B cell (primary cell): Measurements from ENCODE around the gene ARID4B. TPM values are rescaled to one million over a fixed set of nuclear protein-coding genes. Genes with fewer than 3 reads are reported as not detected.

Source experiments
- ATAC-seq: fragments of 200-7000 bp; cut with Tn5 transposase; one replicate; pipeline ENCODE4 v1.10.0; 2021; ENCODE audit warnings: low read depth, mild to moderate bottlenecking, moderate number of reproducible peaks, moderate library complexity
- CTCF ChIA-PET: fragments of 350-600 bp; sonication (Branson Sonifier 250); formaldehyde crosslinking; loops from one replicate; lab custom pipeline; 2021; ENCODE audit warnings: antibody characterized with exemption, inconsistent platforms; lab: Charles Lee
- POLR2A ChIA-PET: fragments of 350-600 bp; sonication (Branson Sonifier 250); formaldehyde crosslinking; loops from one replicate; lab custom pipeline; 2021; ENCODE audit warnings: antibody characterized with exemption; lab: Charles Lee
- DNase-seq: peaks from one replicate; pipeline ENCODE4 v3.0.0; 2013
- H2AFZ ChIP-seq: 2 replicates; pipeline ENCODE4 v1.6.1; 2012; ENCODE audit warnings: mild to moderate bottlenecking, low read depth, low read length; ENCODE audit not compliant: insufficient read depth, poor library complexity, severe bottlenecking
- H3K27ac ChIP-seq, 2 donors: 1 replicate in 1 of 2; 2 replicates in 1 of 2; pipeline ENCODE4 v1.5.1; 2012 to 2013; ENCODE audit warnings: low read length in 2 of 2, mild to moderate bottlenecking in 2 of 2, moderate library complexity in 1 of 2
- H3K27me3 ChIP-seq, 4 experiments: fragments of 200-600 bp in 1 of 4; sonication (generic) in 1 of 4; replicated peaks in 1 of 4; 1 replicate in 2 of 4; 2 replicates in 2 of 4; pipeline versions ENCODE4 v1.6.1 to v1.7.0; 2013 to 2016; ENCODE audit warnings: low read length in 3 of 4, mild to moderate bottlenecking in 2 of 4, mixed read lengths in 1 of 4, moderate library complexity in 1 of 4; ENCODE audit not compliant: insufficient read depth in 4 of 4, control insufficient read depth in 3 of 4; ENCODE audit errors: control extremely low read depth in 1 of 4
- H3K36me3 ChIP-seq, 2 experiments: replicated peaks in 1 of 2; 1 replicate in 1 of 2; 2 replicates in 1 of 2; pipeline versions ENCODE4 v1.6.1 to v1.7.1; 2013; ENCODE audit warnings: low read length in 1 of 2; ENCODE audit not compliant: insufficient read depth in 2 of 2, control insufficient read depth in 1 of 2; ENCODE audit errors: control extremely low read depth in 1 of 2, extremely low read depth in 1 of 2
- H3K4me1 ChIP-seq, 2 donors: fragments of 200-600 bp in 1 of 2; sonication (generic) in 1 of 2; 1 replicate in 1 of 2; 2 replicates in 1 of 2; pipeline versions ENCODE4 v1.5.1 to v1.6.1; 2013 to 2017; ENCODE audit warnings: low read length in 2 of 2; ENCODE audit not compliant: control insufficient read depth in 2 of 2, insufficient read depth in 2 of 2
- H3K4me2 ChIP-seq: replicated peaks from 2 replicates; pipeline ENCODE3; 2012; ENCODE audit warnings: mild to moderate bottlenecking, low read depth, low read length; ENCODE audit not compliant: poor library complexity, severe bottlenecking
- H3K4me3 ChIP-seq, 5 experiments: fragments of 200-600 bp in 1 of 5; sonication (generic) in 1 of 5; 1 replicate in 3 of 5; 2 replicates in 2 of 5; pipeline versions ENCODE4 v1.5.1 to v1.7.0; 2011 to 2016; ENCODE audit warnings: low read length in 4 of 5, mild to moderate bottlenecking in 4 of 5, low read depth in 2 of 5, control low read depth in 1 of 5, moderate library complexity in 1 of 5; ENCODE audit not compliant: insufficient read depth in 1 of 5; ENCODE audit errors: control extremely low read depth in 1 of 5, extremely low read depth in 1 of 5
- H3K79me2 ChIP-seq: fragments of 200-600 bp; sonication (generic); one replicate; pipeline ENCODE4 v1.6.0; 2016; ENCODE audit warnings: low read length; ENCODE audit not compliant: control insufficient read depth, insufficient read depth
- H3K9ac ChIP-seq: fragments of 200-600 bp; sonication (generic); 2 replicates; pipeline ENCODE4 v1.6.1; 2017; ENCODE audit warnings: mild to moderate bottlenecking, low read length, moderate library complexity
- H3K9me3 ChIP-seq, 3 donors: one replicate each; pipeline versions ENCODE4 v1.6.1 to v1.7.1; 2013; ENCODE audit warnings: low read length in 2 of 3; ENCODE audit not compliant: control insufficient read depth in 2 of 3, insufficient read depth in 1 of 3; ENCODE audit errors: control extremely low read depth in 1 of 3
- H4K20me1 ChIP-seq: 2 replicates; pipeline ENCODE4 v1.6.0; 2012; ENCODE audit warnings: mild to moderate bottlenecking, low read length; ENCODE audit not compliant: insufficient read depth, control insufficient read depth, poor library complexity, severe bottlenecking
- H3K27ac Mint-ChIP-seq: one replicate; pipeline ENCODE4 v1.8.0; 2021; ENCODE audit warnings: mixed read lengths
- H3K27me3 Mint-ChIP-seq: one replicate; pipeline ENCODE4 v1.8.0; 2021; ENCODE audit warnings: mixed read lengths
- H3K4me1 Mint-ChIP-seq: one replicate; pipeline ENCODE4 v1.8.0; 2021; ENCODE audit warnings: mixed read lengths
- H3K4me3 Mint-ChIP-seq: one replicate; pipeline ENCODE4 v1.8.0; 2021; ENCODE audit warnings: mixed read lengths
- H3K9me3 Mint-ChIP-seq: one replicate; pipeline ENCODE4 v1.8.0; 2022; ENCODE audit warnings: mixed read lengths; ENCODE audit not compliant: insufficient read depth
- CTCF ChIP-seq: fragments of 200-600 bp; IDR thresholded peaks from one replicate; pipeline ENCODE4 v1.8.0; 2022; ENCODE audit warnings: antibody characterized with exemption, mild to moderate bottlenecking
- EZH2 ChIP-seq: IDR thresholded peaks from 2 replicates; pipeline ENCODE4 v1.6.1; 2012; ENCODE audit warnings: borderline replicate concordance, low read depth, mild to moderate bottlenecking, moderate library complexity, low read length; ENCODE audit not compliant: insufficient read depth, poor library complexity, severe bottlenecking
- WGBS: methylation state at CpG from one replicate; pipeline ENCODE4 v1.1.5; 2013; ENCODE audit warnings: missing lambda C conversion rate; ENCODE audit not compliant: insufficient coverage; 5-methylcytosine and 5-hydroxymethylcytosine counted together
- intact Hi-C: fragments of 100-400 bp; cut with micrococcal nuclease; formaldehyde crosslinking; loops from one replicate; pipeline ENCODE4 v1.10.0; 2022
- polyA plus RNA-seq: library from polyadenylated mRNA; depleted of rRNA; stranded (reverse); fragments of >200 nt; gene quantifications from 2 replicates; pipeline ENCODE4 v1.2.3, GENCODE V29; 2012
- total RNA-seq, 2 donors: library from RNA; stranded (reverse); fragments of 120-200 nt in 1 of 2; gene quantifications; 1 replicate in 1 of 2; 2 replicates in 1 of 2; pipeline versions ENCODE4 v1.2.3 to v1.2.4, GENCODE V29; 2013 to 2022

The ARID4B gene
- total and polyA plus RNA-seq, 2 donors (not counting 1 experiment from before 2014, with no cell fraction given): 13.2 to 110 TPM

GRCh38 chr1:235236128-235236527, 91.9 kb downstream of the ARID4B start:
- H2AFZ ChIP-seq: no peak overlapping the region
- H4K20me1 ChIP-seq: no peaks in the 10 kb centered on the region
- TF ChIP-seq EZH2 (no peak), CTCF (no peak)
- WGBS: no CpG with 5 or more reads among the region's 5 CpGs
- no peaks in the 10 kb centered on the region for H3K9me3 Mint-ChIP-seq
- no peak overlapping the region for H3K27ac ChIP-seq
- DNase-seq (no peak), ATAC-seq (no peak)
- H3K9me3 ChIP-seq: no peaks in the 10 kb centered on the region
- H3K36me3 ChIP-seq: peaks cover 0 to 58% of the 10 kb centered on the region in 2 experiments
- no peaks in the 10 kb centered on the region for H3K27me3 Mint-ChIP-seq
- intact Hi-C loops: no loop called here
- H3K79me2 ChIP-seq: peaks cover 44% of the 10 kb centered on the region
- H3K4me3 ChIP-seq: no peak overlapping the region
- H3K4me3 Mint-ChIP-seq: no peak overlapping the region
- ChIA-PET POLR2A (no interaction called here), CTCF (interaction anchor here (1.2 kb wide), 1 partner anchor 179 kb away, joined by 4 read pairs; no protein-coding TSS in a partner anchor)
- H3K27ac Mint-ChIP-seq: no peak overlapping the region
- H3K9ac ChIP-seq: no peak overlapping the region
- H3K4me1 Mint-ChIP-seq: peaks cover 11% of the 10 kb centered on the region
- no peaks in the 10 kb centered on the region for H3K27me3 ChIP-seq
- H3K4me2 ChIP-seq: no peak overlapping the region
- no peaks in the 10 kb centered on the region for H3K4me1 ChIP-seq

GRCh38 chr1:235229868-235230267, 98.1 kb downstream of the ARID4B start:
- Histone ChIP-seq H3K4me3 (no peak overlapping the region), H3K27me3 (no peaks in the 10 kb centered on the region), H2AFZ (no peak overlapping the region), H3K9me3 (no peaks in the 10 kb centered on the region), H3K9ac (no peak overlapping the region), H3K36me3 (peaks cover 11 to 59% of the 10 kb centered on the region in 2 experiments), H3K4me1 (no peaks in the 10 kb centered on the region), H4K20me1 (peaks cover 7% of the 10 kb centered on the region), H3K79me2 (peaks cover 31% of the 10 kb centered on the region), H3K27ac (no peak overlapping the region), H3K4me2 (no peak overlapping the region)
- intact Hi-C loops: no loop called here
- POLR2A ChIA-PET: interaction anchor here (0.6 kb wide), 1 partner anchor 486 kb away, joined by 7 read pairs; no protein-coding TSS in a partner anchor
- H3K4me3 Mint-ChIP-seq: no peak overlapping the region
- CTCF ChIA-PET: interaction anchor here (0.6 to 1.2 kb wide), 2 partner anchors 13 to 98 kb away, joined by 3 to 5 read pairs; no protein-coding TSS in a partner anchor
- TF ChIP-seq CTCF (no peak), EZH2 (no peak)
- no peaks in the 10 kb centered on the region for H3K27me3 Mint-ChIP-seq
- H3K4me1 Mint-ChIP-seq: no peaks in the 10 kb centered on the region
- ATAC-seq (no peak), DNase-seq (no peak)
- H3K27ac Mint-ChIP-seq: no peak overlapping the region
- 100% methylated on average over 1 of the region's 2 CpGs for WGBS
- no peaks in the 10 kb centered on the region for H3K9me3 Mint-ChIP-seq
